Effector CD8-positive, alpha-beta T cell (primary cell): Measurements from ENCODE around the gene CDC14A.

ENCODE experiments used
- DNase-seq: peaks from one replicate; lab custom pipeline; 2025; lab: John Stamatoyannopoulos, UW

The CDC14A gene

DNA sequence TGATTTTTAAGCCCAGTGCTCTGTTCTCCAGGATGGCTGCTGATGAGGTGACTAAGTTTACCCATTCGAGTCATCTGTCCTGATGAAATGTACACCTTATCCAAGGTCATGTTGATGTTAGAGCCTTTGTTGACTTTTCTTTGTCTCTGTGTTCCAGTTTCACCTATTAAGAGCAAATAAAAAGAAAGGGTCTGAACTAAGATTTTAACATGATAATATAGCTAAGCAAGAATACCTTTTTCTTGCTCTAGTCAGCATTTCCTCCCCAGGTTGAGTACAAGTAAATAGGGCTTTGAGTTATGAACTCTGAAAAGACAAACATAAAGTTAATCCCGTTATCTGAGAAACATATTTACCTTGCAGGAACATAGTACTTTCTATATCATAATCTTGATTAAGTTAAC is 133.6 kb downstream of the CDC14A start:
- no peak for DNase-seq

DNA sequence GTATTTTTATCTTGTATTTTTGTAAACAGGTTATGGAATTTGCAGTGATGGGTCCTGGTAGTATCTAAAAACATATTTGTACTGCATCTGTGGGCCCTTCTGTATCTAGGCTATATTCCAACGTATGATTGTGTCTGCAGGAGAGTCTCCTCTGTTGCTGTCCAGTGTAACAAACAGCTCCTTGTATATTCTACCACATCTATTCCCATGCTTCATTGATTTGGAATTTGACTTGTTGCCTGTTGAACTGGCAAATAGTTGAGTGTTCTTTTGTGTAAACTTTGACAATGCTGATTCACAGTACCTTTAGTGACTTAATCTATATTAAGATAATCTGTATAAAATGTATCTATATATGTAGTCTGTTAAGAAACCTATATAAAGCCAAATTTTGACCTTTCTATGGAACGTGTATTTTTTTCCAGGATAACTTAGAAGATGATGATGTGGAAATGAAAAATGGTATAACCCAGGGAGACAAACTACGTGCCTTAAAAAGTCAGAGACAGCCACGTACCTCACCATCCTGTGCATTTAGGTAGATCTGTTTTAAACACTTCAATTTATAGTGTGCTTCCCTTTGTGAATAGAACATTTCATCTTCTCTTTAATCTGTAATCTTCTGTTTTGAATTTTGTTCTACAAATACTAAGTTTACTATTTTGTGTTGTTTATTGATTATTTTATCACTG is 142.2 kb downstream of the CDC14A start:
- DNase-seq = no peak

DNA sequence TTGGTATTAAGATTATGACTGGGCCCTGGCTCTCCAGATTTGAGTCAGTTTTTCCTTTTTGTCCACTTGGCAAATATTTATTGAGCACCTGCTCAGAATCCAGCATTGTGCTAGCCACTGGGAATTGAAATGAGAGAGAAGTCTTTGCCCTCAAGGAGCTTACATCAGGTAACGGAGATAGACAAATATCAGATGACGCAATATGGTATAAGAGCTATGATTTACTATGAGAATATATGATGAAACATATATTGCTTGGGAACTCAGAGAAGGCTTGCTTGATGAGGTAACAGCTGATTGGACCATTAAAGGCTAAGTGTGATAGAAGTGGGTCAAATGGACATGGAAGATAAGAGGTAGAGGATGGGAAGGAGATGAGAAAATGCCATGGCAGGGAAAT is 144.6 kb downstream of the CDC14A start:
- DNase-seq = no peak

DNA sequence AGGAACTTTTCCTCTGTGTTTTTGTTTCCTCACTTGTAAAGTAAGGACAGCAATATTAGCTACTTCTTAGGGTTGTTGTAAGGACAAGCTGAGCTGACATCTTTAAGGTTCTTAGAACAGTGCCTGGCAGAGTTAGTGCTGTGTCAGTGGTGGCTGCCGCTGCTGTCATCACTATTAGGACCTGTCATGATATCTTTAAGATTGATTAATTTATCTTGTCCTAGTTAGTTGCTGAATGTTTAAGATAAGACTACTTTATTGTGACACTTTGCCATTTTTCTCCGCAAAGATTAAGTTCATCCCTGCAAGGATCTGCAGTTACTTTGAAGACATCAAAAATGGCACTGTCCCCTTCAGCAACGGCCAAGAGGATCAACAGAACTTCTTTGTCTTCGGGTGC is 145.5 kb downstream of the CDC14A start:
- no peak for DNase-seq

DNA sequence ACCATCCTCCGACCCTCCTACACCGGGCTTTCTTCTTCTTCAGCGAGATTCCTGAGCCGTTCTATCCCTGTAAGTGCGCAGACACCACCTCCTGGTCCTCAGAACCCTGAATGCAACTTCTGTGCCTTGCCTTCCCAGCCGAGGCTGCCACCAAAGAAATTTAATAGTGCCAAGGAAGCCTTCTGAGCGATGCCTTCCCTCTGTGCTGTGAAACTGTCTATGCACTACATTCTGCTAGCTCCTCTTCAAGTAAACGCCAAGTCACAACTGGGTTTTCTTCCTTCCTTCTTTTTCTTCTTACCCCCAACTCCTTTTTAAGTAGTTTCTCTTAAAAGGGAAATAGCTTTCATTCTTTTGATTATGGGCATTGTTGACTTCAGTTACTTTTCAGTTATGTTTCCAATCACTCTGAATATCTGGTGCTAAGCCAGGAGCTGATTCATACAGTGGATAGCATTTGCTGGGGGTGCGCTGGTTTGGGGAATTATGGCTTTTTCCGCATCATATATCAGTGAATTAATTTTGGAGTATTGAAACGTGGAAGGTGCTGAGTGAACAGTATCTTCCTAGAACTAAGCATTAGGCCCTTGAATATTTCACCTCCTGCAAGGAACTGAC is 147.0 kb downstream of the CDC14A start:
- no peak for DNase-seq

DNA sequence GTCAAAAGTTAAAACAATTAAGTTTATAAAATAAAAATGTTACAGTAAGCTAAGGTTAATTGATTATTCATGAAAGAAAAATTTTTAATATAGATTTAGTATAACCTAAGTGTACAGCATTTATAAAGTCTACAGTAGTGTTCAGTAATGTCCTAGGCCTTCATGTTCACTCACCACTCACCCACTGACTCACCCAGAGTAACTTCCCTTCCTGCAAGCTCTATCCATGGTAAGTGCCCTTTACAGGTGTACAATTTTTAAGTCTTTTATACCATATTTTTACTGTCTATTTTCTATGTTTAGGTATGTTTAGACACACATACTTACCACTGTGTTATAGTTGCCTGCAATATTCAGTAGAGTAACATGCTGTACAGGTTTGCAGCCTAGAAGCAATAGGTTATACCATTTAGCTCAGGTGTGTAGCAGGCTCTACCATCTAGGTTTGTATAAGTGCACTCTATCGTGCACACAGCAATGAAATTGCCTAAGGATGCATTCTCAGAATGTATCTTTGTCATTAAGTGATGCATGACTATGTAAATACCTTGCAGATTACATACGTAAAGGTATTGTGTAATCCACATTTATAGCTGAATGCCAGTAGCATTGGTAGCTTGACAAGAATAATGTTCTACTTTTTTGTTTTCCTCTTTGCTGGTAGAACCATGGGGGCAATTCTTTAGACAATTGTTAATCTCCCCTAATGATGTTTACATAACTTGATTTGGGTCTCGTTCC is 149.9 kb downstream of the CDC14A start:
- no peak for DNase-seq

DNA sequence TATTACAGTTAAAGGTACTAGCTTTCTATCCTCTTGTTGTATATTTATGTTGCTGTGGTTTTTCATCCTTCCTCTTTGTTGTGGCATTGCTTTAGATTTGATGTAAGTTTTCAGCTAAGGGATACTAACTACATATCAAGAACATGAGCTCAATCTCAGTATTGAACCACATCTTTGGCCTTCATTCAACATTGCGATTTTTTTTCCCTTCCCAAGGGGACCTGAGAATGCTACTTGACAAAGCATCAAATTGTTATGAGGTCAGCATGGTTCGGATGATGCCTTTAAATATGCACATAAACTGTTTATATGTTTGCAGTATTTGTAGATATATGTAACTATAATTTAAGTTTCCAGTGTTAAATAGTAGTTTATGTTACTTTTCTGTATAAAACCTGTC is 153.9 kb downstream of the CDC14A start:
- no peak for DNase-seq

DNA sequence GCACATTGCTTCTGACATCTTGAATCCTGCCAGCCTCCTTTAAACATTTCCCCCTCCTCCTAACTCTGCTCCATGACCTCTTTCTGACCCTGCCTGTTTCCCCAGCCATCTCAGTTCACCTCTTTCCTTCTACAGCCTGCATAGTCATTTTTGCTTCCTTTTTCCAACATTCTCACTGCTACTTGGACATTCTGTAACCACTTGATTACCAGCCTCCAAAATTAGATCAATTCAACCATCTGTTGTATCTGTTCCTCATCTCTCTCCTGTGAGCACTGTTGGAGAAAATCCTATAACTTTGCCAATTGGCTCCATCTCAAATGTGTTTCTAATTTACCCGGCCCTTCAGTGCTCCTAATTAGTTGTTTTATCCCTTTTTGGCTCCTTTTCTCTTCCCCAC is 158.1 kb downstream of the CDC14A start:
- DNase-seq = no peak

DNA sequence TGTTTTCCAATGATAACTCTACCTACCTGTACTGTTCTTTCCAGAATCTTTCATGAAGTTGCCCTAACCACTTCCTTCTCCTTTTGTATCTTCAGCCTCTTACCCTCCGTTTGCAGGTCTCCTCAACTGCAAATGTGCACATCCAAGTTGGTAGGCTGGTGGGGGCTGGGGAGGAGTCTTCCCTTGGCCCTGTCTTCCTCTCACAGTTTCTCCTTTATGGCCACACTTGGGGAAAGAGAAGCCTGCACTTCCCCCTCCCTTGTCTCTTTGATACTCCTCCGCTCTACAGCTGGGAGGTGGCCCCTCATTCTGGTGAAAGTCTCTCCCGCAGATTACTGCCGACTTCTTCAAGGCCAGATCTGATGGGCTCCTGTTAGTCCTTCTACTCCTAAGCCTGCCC is 158.8 kb downstream of the CDC14A start:
- DNase-seq = no peak

DNA sequence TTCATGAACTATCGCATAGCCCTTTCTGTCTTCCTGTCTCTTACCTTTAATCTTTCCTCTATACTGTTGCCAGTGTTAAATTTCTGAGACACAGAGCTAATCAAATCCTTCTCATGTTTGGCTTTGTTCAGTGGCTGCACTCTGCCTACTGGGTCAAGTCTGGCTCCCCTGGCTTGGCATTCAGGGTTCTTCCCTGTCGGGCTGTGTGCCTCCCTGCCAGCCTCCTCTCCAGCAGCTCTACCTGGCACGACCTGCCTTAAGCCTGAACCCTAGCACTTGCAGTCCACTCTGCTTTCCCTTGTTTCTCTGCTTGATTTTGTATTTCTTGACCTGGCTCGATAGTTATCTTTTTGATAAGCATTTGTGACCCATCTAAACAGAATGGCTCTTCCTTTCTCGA is 159.5 kb downstream of the CDC14A start:
- DNase-seq = no peak

DNA sequence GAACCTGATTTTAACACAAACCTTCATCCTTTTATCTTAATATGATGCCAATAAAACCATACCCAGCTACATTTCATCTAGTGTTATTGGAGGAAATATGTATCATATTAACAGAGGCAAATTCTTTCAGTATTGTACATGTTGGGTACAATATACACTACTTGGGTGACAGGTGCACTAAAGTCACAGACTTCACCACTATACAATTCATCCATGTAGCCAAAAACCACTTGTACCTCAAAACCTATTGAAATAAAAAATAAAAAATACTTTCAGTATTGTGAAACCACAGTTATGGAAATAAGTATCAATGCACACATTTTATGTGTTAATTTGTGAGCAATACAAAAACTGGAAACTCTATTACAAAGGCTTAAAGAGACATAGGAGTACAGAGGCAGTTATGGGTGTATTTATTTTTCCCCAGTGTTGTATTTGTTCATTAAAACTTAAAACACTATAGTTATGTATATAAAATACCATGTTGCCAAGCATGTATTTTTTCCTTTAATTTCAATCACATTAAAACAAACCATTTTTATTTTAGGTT is 160.6 kb downstream of the CDC14A start:
- no peak for DNase-seq

DNA sequence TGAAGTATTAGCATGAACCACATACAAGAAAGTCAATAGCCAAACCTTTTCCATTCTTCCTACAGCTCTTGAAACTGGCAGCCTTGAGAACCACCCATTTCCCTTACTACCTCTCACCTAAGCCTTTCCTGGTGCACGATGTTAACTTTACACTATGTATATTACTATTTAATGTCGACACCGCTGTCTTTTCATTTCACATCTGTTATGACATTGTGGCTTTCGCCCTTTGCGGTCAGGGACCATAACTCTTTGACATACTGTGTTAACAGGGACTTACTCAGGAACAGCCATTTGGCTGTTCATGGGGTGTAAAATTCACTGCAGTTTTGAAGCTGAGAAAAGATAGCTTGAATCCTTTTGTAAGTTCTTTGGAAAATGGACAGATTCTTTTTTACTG is 164.6 kb downstream of the CDC14A start:
- DNase-seq = no peak

DNA sequence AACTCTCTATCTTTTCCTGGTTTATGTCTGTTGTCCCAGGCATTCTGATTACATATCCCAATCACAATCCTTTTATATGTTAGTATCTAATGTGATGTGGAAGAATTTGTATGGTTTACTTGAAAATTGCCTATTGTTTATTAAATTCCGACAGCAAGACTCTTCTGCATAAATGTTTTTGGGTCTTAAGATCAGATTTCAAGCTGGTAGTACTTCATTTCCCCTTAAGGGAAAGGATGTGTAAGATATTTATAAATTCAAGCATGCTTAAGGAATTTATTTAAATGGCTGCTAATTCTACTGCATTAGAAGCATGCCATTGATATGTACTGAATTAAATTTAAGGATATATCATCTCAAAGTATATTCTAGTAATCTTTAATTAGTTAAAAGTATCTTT is 165.2 kb downstream of the CDC14A start:
- no peak for DNase-seq

DNA sequence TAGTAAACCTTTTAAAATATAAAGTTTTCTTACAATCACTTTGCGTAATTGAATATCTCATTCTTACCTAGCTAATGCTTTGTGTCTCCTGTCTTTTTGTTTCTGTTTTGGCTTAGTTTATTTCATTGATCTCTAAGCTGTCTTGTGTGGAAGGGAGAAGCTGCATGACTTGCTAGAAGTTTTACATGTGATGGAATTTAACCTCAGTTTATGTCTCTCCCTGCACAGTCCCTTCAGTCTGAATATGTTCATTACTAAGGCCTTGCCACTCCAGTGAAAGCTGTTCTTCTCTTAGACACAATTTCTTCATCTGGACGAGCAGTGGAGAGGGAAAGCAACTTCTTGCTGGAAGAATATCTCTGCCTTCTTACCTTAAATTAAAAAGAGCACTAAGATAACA is 165.7 kb downstream of the CDC14A start:
- DNase-seq = no peak

DNA sequence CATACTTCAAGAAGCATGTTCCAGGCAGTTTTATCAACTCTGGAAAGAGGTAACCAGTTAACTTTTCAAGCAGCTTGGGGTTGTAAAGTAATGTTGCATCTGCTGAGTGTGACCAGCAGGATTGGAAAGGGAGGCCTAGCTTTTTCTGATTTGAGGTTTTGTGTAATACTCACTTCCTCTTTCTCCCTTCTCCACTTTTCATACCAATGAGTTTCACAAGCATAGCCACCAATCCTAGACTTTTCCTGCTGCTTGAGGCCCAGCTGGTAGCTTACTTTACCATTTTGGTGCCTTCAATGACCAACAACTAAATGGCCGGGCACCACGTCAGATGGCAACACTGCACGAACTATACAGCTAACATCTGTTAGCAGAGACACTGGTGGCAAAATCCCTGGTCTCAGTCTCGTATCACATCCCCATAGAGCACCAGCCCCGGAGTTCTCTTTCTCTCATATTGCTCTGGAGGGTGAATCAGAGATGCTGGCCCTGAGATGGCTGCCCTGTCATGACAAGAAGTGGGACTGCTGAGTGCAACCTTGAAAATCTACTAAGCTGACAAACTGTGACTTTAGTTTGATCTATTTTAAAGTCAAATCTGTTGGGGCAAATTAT is 170.8 kb downstream of the CDC14A start:
- no peak for DNase-seq

DNA sequence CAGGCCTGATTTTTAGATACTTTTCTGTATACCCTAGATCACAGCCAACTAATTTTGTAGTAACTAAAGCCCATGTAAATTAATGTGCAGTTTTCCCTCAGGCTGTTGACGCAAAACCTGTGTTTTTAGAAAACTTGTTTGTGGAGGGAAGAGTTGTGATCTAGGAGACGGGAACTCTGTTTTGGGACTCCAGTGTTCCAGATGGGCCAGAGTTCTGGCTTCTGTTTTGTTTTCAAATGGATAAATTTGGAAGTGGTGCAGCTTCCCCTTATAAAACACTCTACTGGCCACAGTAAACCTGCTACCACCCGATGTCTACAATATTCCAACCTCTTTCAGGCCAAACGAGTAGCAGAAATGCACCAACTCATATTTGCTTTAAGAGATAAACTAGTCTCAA is 172.0 kb downstream of the CDC14A start:
- DNase-seq = no peak

DNA sequence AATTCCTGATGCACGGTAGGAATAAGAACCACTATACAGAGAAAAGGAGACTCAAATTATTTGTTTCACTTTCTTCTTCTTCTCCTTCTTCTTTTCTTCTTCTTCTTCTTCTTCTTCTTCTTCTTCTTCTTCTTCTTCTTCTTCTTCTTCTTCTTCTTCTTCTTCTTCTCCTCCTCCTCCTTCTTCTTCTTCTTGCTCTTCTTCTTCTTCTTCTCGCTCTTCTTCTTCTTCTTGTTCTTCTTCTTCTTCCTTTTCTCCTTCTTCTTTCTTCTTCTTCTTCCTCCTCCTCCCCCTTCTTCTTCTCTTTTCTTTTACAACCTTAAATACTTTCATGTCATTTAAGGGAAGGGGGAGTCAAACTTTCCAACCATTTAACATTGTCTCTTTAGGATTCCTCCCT is 174.6 kb downstream of the CDC14A start:
- no peak for DNase-seq

DNA sequence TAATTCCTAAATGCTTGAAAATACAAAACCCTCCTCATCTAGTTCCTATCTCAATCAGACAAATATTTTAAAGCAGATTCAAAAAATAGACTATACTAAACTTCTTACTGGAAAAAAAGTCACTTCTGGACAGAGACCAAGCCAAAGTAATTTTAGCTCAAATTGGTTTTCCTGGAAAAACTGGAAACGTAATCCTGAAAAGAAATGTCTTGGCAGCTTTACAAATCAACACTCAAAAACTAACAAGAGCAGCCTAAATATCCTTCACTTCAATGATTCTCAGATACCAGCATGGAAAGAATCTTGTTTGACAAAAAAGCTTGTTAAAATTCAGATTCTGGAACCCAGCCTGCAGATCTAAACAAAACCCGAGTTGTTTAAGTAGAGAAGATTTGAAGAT is 176.6 kb downstream of the CDC14A start:
- no peak for DNase-seq

DNA sequence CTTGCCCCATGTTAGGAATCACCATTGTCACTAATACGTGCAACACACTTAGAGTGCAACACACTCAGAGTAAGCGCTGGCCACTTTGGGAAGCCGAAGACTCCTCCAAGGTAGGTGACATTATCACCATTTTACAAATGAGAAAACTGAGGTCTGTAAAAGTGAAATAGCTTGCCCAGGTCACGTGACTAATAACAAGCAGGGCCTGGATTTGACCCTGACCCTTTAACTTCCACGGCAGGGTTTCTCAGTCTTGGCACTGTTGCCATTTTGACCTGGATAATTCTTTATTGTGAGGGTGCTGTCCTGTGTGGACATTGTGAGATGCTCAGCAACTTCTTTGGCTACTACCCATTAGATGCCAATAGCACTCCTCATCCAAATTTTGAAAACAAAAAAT is 177.8 kb downstream of the CDC14A start:
- no peak for DNase-seq

DNA sequence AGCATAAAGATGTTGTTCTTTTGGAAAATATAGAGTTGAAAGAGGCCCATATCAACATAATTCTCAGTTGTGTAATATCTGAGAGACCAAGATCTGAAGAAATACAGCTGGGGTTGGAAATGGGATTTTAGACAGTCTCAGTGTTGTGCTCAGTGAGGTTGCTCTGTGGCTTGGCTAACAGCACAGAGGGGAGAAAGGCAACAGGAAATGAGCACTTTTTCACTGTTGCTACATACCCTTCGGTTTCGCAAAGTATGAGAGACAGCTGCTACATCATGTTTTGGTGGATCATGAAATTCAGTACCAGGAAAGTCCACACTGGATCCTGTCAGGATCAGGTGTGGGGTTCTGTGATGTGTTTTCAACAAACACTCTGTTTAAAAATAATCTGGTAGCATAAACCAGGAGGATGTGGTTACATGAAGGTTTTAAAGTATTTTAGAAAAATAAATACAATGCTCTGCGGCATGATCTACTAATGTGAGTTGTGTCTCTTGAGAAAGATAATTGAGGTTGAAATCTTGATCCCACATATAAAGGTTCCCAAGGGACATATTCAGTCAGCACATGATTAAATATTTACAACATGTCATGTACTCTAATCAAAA is 178.7 kb downstream of the CDC14A start:
- no peak for DNase-seq

DNA sequence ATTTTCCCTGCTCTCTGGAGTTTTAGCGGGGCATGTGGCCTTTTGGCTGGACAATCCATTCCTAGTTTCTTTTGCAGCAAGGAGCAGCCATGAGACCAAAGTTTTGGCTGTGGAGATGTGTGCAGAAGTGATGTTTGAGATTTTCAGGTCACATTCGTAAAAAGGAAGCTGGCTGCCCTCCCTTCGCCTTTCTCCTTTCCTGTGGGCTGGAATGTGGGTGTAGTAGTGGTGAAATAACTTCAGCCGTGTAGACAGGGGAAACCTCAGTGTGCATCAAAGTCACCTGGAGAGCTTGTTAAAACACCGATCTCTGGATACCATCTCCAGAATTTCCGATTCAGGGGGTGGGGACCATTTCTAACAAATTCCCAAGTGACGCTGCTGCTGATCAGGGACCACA is 180.3 kb downstream of the CDC14A start:
- no peak for DNase-seq

DNA sequence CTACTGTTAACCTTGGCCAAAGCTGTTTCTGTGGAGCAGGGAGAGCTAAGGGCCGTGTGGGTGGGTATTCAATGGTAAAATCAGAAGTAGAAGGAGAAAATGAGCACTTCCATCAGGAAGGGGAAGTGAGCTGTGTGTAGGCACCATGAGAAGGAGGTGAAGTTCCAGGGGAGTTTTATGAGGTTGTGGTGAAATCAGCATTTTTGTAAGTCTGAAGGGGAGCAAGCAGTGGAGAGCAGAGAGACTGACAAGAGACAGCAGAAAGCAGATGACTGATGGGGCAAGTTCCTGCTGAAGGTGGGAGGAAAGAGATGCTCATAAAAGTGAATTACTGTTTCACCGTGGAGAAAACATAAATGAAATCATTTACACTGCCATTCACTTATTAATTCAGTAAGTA is 183.0 kb downstream of the CDC14A start:
- DNase-seq = no peak
